GM10266 (cell line): ENCODE data around the gene ZNF507.
A peak's percentile ranks its signal among the peaks of the same experiment; 100 is the strongest.

Source experiments
- DNase-seq: peaks from one replicate; pipeline ENCODE4 v3.0.0; 2012; ENCODE audit errors: extremely low spot score
- TF ChIP-seq, protein P1 (sequence below): IDR thresholded peaks from 2 replicates; pipeline ENCODE4 v1.5.1; 2012; ENCODE audit warnings: mild to moderate bottlenecking, low read depth; ENCODE audit not compliant: control insufficient read depth, insufficient read depth; ENCODE audit errors: missing control alignments

Gene ZNF507

DNA sequence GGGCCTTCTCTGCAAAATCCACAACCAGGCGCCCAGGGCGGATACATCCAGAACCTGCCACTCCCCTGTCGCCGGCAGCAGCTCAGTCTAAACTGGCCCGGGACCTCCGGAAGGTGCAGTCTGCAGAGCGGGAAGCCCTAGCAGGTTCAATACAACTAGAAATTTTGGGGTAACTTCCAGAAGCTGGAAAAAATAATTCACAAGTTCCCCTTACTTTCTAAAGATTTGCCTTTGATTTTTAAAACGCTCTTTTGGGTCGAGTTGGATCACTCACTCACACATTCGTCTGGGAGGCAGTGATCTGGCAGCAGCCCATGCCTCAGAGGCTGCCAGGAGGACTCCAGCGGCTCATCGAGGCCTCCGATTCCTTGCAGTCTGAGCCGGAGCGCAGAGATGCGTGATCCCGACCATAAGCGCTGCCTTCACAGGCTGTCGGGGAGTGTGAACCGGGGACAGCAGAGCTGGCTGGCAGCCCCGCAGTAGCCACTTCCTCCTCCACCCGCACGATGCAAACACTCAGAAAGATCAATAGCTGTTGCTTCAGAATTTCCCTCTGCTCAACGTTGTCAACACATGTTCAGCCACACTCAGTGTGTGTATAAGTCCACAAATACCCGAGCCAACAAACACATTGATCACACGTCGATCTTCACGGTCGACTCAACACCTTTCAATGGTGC, 35.6 kb upstream of the ZNF507 start:
- no peak for DNase-seq
- TF ChIP-seq, protein P1, sequence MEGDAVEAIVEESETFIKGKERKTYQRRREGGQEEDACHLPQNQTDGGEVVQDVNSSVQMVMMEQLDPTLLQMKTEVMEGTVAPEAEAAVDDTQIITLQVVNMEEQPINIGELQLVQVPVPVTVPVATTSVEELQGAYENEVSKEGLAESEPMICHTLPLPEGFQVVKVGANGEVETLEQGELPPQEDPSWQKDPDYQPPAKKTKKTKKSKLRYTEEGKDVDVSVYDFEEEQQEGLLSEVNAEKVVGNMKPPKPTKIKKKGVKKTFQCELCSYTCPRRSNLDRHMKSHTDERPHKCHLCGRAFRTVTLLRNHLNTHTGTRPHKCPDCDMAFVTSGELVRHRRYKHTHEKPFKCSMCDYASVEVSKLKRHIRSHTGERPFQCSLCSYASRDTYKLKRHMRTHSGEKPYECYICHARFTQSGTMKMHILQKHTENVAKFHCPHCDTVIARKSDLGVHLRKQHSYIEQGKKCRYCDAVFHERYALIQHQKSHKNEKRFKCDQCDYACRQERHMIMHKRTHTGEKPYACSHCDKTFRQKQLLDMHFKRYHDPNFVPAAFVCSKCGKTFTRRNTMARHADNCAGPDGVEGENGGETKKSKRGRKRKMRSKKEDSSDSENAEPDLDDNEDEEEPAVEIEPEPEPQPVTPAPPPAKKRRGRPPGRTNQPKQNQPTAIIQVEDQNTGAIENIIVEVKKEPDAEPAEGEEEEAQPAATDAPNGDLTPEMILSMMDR, result no peak

DNA sequence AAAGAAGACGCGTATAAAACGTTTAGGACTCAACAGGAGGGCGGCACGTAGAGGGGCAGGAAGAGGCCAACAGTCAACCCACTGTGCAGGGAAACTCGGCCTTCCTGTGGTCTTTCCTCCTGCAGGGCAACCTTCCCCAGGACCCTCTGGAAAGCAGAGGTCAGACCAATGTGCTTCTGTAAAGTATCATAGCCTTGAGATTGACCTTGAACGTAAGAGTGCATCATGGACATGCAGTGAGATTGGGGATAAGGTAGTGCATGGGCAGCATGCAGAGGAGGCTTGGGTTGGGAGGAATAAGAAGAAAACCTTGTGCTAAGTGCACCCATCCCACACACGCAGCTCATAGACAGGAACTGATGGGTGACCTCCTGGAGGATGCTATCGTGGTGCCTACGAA, 34.0 kb upstream of the ZNF507 start:
- TF ChIP-seq, protein P1, result no peak

DNA sequence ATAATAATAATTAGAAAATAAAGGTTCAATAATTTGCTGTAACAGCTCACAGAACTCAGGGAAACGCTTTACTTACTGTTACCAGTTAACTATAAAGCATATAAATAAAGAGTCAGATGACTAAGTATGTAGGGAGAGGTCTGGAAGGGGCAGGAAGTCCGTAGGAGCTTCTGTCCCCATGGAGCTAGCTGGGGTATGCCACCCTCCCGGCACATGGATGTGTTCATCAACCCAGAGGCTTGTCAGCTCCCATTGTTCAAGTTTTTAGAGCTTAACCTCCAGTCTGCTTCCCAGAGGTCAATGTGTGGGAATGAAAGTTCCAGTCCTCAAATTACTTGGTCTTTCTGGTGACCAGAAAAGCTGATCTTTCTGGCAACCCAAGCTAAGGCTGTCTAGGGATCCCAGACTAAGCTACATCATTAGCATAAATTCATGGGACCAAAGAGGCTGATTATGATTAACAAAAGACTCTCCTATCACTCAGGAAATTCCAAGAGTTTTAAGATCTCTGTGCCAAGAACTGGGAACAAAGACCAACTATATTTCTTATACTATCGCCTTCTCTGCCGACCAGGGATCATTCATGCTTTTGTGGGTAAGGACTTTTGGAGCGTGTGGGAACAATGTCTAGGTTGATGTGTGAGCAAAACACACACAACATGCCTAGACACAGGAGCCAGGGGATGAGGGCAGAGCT, 31.7 kb upstream of the ZNF507 start:
- TF ChIP-seq, protein P1, result no peak

More for the DNA sequence above, 34.0 kb upstream of the ZNF507 start:
- DNase-seq, result no peak

DNA sequence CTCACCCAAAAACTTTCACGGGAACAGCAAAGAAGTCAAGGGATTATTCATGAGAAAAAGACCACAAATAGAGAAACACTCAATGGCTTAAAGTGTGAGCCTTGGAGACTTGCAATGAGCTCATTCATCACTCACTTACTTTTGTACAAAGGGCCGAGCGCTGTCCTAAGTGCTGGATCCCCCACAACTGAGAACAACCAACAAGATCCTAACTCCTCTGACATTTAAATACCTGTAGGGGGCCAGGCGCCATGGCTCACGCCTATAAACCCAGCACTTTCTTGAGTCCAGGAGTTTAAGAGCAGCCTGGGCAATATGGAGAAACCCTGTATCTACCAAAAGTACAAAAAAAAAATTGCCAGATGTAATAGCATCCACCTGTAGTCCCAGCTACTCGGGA, 29.4 kb upstream of the ZNF507 start:
- DNase-seq, result no peak
- TF ChIP-seq, protein P1, result no peak

More for the DNA sequence above, 31.7 kb upstream of the ZNF507 start:
- DNase-seq, result no peak

DNA sequence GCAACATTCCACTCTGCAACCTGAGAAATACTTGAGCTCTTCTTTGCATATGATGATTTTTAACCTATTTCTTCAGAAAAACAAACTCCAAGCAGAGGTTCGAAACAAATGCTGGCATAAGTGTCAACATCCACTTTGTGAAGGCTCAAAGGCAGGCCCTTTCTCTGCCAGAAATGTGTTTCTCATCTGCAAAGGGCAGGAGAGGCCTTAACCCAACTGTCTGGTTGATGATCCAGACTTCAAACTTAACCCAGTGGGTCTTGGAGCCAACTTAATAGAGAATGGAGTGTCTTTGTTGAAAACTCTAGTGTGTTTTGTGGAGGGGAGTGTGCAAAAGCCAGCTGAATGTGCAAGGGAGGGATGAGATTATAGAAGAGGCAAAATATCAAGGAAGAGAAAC, 28.3 kb upstream of the ZNF507 start:
- TF ChIP-seq, protein P1, result no peak
- no peak for DNase-seq

DNA sequence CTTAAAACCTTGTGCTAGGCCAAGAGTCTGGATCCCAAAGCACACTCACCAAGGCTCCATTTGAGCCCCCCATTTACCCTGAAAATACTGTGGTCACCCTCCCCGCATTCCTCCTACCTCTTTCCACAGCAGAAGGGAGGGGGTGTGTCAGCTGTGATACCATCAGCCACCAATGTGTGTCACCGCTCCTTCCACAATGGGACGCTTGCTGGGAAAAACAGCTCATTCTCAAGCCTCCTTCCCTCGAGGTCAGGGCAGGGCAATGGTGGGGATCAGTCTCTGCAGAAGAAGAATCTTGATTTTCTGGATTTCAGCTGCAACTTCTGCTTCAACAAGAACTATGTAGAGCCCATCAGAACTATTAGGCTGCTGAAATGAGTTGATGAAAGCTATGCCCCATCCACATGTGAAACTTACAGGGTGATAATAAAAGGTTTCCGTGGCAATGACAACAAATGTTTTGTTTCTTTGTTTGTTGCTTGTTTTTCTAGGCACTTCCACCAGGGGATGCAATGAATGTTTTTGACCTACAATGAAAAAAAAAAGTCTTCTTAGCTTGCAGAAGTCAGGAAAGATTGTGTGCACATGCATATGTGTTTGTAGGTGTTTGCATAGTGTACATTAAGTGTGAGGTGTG, 26.4 kb upstream of the ZNF507 start:
- TF ChIP-seq, protein P1, result peak; percentile 14
- DNase-seq, result no peak

DNA sequence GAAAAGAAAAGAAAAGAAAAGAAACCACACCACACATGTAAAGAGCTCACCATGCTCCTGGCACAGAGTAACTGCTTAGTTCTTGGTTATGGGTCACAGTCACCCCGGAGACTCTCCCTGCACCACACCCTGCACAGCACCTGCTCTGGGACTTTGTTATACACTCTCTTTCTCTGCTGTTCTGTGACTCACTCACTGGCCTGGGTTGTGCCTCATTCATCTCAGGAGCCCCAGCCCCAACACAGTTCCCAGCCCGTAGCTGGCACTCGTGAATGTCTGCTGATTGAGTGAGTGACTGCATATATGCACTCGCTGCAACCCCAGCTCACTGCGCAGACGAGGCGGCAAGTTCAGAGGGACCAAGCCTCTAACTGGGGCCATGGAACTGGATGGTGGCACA, 22.9 kb upstream of the ZNF507 start:
- DNase-seq, result no peak

More for the DNA sequence above, 22.9 kb upstream of the ZNF507 start:
- TF ChIP-seq, protein P1, result no peak
